Stimulated activated naive CD8-positive, alpha-beta T cell treated with anti-CD3 and anti-CD28 coated beads, Interleukin-15, Interleukin-2, amounts not matched to agents 100 ng/mL and 50 ng/mL, for 24 hours (primary cell): Measurements from ENCODE around the gene GNAQ.
"Not testable (repeated sequence)": the region's sequence is repeated elsewhere in the genome, so short reads cannot be mapped to it uniquely, and the experiment has no call there.

Experiments used
- H3K27ac Mint-ChIP-seq: one replicate; pipeline ENCODE4 v1.8.0; 2021; ENCODE audit warnings: mild to moderate bottlenecking, mixed read lengths
- H3K27me3 Mint-ChIP-seq: one replicate; pipeline ENCODE4 v1.8.0; 2021; ENCODE audit warnings: mixed read lengths
- H3K36me3 Mint-ChIP-seq: one replicate; pipeline ENCODE4 v1.8.0; 2021; ENCODE audit warnings: low read depth, mixed read lengths
- H3K4me1 Mint-ChIP-seq: one replicate; pipeline ENCODE4 v1.8.0; 2021; ENCODE audit warnings: low read depth, mixed read lengths
- H3K4me3 Mint-ChIP-seq: one replicate; pipeline ENCODE4 v1.8.0; 2021; ENCODE audit warnings: mild to moderate bottlenecking, mixed read lengths
- H3K9me3 Mint-ChIP-seq: one replicate; pipeline ENCODE4 v1.8.0; 2021; ENCODE audit warnings: mixed read lengths

The GNAQ gene

DNA sequence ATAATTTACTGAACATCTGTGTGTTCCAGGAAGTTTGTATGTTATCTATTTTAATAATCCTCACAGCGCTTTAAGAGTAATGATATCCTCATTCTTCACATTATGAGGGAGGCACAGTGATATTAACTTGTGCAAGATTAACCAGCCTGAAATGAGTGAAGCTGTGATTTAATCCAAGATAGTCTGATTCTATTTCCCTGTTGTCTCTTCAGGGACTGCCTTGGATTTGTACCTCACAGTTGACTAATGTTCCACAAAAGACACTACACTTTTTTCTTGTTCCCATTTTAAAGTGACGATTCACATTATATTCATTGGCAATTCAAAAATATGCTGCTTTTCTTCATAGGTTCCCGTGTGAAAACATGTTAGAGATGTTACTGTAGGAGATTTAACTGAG, 258.2 kb downstream of the GNAQ start:
- Mint-ChIP-seq H3K27ac (no peak overlapping the region), H3K4me1 (no peaks in the 10 kb centered on the region), H3K36me3 (peaks cover 20% of the 10 kb centered on the region), H3K27me3 (no peaks in the 10 kb centered on the region), H3K4me3 (no peak overlapping the region), H3K9me3 (peaks cover 4% of the 10 kb centered on the region)

- H3K27me3 Mint-ChIP-seq: no peaks in the 10 kb centered on the region
- H3K4me3 Mint-ChIP-seq: no peak overlapping the region
- H3K36me3 Mint-ChIP-seq: peaks cover 16% of the 10 kb centered on the region
- H3K9me3 Mint-ChIP-seq: no peaks in the 10 kb centered on the region
- no peak overlapping the region for H3K27ac Mint-ChIP-seq
- H3K4me1 Mint-ChIP-seq: no peaks in the 10 kb centered on the region
Observed at GRCh38 chr9:77772646-77773045, 259.0 kb downstream of the GNAQ start.

DNA sequence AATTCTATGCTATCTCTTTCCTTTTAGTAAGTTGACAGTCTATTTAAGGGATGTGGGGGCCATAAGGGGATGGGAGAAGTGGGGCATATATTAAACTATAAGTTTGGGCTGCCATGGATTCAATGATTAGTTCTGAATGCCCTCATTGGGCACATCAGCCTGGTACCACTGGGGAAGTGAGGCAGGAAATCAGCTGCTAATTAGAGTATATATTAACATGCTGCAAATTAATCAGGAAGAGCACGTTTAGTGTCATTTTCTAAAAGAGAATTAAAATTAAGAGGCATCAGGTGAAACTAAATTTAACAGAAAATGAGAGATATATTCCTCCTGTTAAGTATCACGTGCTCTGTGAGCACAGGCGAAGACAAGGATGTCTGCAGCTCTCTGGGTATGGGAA, 260.4 kb downstream of the GNAQ start:
- H3K27me3 Mint-ChIP-seq: no peaks in the 10 kb centered on the region
- no peaks in the 10 kb centered on the region for H3K9me3 Mint-ChIP-seq
- peaks cover 10% of the 10 kb centered on the region for H3K36me3 Mint-ChIP-seq
- H3K27ac Mint-ChIP-seq: no peak overlapping the region
- H3K4me1 Mint-ChIP-seq: no peaks in the 10 kb centered on the region
- no peak overlapping the region for H3K4me3 Mint-ChIP-seq

- H3K27ac Mint-ChIP-seq: no peak overlapping the region
- peaks cover under 1% of the 10 kb centered on the region for H3K4me1 Mint-ChIP-seq
- no peaks in the 10 kb centered on the region for H3K27me3 Mint-ChIP-seq
- H3K36me3 Mint-ChIP-seq: peaks cover 15% of the 10 kb centered on the region
- no peak overlapping the region for H3K4me3 Mint-ChIP-seq
- H3K9me3 Mint-ChIP-seq: peaks cover 3% of the 10 kb centered on the region
Observed at GRCh38 chr9:77770340-77770739, 261.3 kb downstream of the GNAQ start.

- Mint-ChIP-seq H3K27me3 (no peaks in the 10 kb centered on the region), H3K27ac (no peak overlapping the region), H3K4me1 (peaks cover 6% of the 10 kb centered on the region), H3K9me3 (peaks cover 3% of the 10 kb centered on the region), H3K36me3 (peaks cover 21% of the 10 kb centered on the region), H3K4me3 (no peak overlapping the region)
Observed at GRCh38 chr9:77769246-77769645, 262.4 kb downstream of the GNAQ start.

DNA sequence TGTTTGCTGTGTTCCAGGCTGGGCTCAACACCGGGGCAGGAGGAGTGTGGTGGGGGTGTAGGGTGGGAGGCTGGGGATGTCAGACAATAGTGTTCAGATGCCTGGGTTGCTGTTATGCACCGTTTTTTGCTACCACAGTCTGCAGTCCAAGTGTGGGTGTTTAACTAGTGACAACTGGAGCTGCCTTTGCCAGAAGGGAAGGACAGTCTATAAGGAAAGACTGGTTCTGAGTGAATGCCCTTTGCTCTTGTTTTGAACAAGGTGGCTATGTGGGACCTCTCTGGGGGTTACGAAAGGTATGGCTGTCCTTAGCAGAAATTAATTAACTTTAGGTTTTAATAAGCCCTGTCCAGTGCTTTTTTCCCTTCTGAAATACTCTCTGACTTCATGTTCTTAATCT, 265.0 kb downstream of the GNAQ start:
- Mint-ChIP-seq H3K27ac (no peak overlapping the region), H3K4me1 (peaks cover 6% of the 10 kb centered on the region), H3K9me3 (peaks cover 3% of the 10 kb centered on the region), H3K27me3 (no peaks in the 10 kb centered on the region), H3K36me3 (peaks cover 25% of the 10 kb centered on the region), H3K4me3 (no peak overlapping the region)

DNA sequence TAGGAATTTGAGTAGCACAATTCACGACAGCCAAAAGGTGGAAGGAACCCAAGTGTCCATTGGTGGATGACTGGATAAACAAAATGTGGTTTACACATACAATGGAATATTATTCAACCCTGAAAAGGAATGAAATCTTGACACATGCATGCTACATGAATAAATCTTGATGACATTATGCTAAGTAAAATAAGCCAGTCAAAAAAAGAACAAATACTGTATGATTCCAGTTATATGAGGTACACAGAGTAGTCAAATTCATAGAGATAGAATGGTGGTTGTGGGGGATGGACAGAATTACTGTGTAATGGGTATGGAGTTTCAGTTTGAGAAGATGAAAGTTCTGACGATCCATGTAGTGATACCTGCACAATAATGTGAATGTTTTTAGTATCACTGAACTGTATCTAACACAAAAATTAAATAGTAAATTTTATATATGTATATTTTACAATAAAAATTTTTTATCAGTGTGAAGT, 265.8 kb downstream of the GNAQ start:
- Mint-ChIP-seq H3K4me1 (peaks cover 6% of the 10 kb centered on the region), H3K27me3 (no peaks in the 10 kb centered on the region), H3K27ac (no peak overlapping the region), H3K36me3 (peaks cover 25% of the 10 kb centered on the region), H3K4me3 (no peak overlapping the region), H3K9me3 (peaks cover 3% of the 10 kb centered on the region)

- Mint-ChIP-seq H3K4me1 (peaks cover 6% of the 10 kb centered on the region), H3K9me3 (peaks cover 3% of the 10 kb centered on the region), H3K27me3 (no peaks in the 10 kb centered on the region), H3K4me3 (no peak overlapping the region), H3K27ac (no peak overlapping the region), H3K36me3 (peaks cover 21% of the 10 kb centered on the region)
Observed at GRCh38 chr9:77764894-77765780, 266.5 kb downstream of the GNAQ start.

GRCh38 chr9:77763566-77763965, 268.0 kb downstream of the GNAQ start:
- Mint-ChIP-seq H3K27ac (no peak overlapping the region), H3K4me1 (peaks cover 6% of the 10 kb centered on the region), H3K9me3 (peaks cover 3% of the 10 kb centered on the region), H3K36me3 (peaks cover 23% of the 10 kb centered on the region), H3K27me3 (no peaks in the 10 kb centered on the region), H3K4me3 (no peak overlapping the region)

- peaks cover 12% of the 10 kb centered on the region for H3K9me3 Mint-ChIP-seq
- H3K27me3 Mint-ChIP-seq, H3K4me3 Mint-ChIP-seq, H3K27ac Mint-ChIP-seq, H3K4me1 Mint-ChIP-seq: not testable (repeated sequence)
- H3K36me3 Mint-ChIP-seq: peaks cover 28% of the 10 kb centered on the region
Observed at GRCh38 chr9:77760919-77761318, 270.7 kb downstream of the GNAQ start.

GRCh38 chr9:77759391-77759790, 272.2 kb downstream of the GNAQ start:
- no peak overlapping the region for H3K4me3 Mint-ChIP-seq
- peaks cover 24% of the 10 kb centered on the region for H3K36me3 Mint-ChIP-seq
- peaks cover 9% of the 10 kb centered on the region for H3K9me3 Mint-ChIP-seq
- H3K4me1 Mint-ChIP-seq: no peaks in the 10 kb centered on the region
- H3K27me3 Mint-ChIP-seq: no peaks in the 10 kb centered on the region
- H3K27ac Mint-ChIP-seq: no peak overlapping the region

GRCh38 chr9:77756449-77756848, 275.2 kb downstream of the GNAQ start:
- peaks cover 22% of the 10 kb centered on the region for H3K36me3 Mint-ChIP-seq
- peaks cover 7% of the 10 kb centered on the region for H3K4me1 Mint-ChIP-seq
- no peak overlapping the region for H3K27ac Mint-ChIP-seq
- no peaks in the 10 kb centered on the region for H3K27me3 Mint-ChIP-seq
- H3K9me3 Mint-ChIP-seq: peaks cover 9% of the 10 kb centered on the region
- H3K4me3 Mint-ChIP-seq: no peak overlapping the region

DNA sequence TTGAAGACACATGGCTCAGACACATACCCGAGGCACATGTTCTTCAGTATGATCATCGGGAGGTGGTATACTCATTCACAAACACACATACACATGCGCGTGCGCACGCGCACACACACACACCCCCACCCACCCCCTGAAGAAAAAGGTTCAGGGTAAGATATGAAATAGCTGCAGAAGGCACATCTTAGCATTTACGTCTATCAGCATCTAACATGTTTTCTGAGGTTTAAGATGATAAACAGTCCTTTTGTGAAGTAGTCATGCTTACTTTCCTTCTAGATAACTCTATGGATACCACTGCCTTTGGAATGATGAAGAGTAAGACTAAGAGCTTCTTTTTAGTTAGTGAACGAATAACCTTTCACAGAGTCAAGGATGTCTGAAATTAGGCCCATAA, 278.4 kb downstream of the GNAQ start:
- Mint-ChIP-seq H3K36me3 (peaks cover 19% of the 10 kb centered on the region), H3K27me3 (no peaks in the 10 kb centered on the region), H3K27ac (no peak overlapping the region), H3K4me3 (no peak overlapping the region), H3K4me1 (peaks cover 19% of the 10 kb centered on the region), H3K9me3 (peaks cover 9% of the 10 kb centered on the region)

DNA sequence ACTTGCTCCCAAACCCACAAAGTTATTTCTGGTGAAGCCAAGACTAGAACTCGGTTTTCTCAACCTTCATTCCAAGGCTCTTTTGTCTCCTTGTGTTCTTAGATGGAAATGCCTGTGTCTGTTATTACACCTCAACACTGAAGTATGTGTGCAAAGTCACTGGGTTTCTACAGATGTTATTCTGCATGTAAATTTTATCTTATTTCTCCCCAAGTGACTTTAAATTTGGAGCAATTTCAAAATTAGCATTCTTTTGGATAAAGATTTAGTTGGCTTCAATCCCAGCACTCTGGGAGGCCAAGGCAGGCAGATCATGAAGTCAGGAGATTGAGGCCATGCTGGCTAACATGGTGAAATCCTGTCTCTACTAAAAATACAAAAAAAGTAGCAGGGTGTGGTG, 279.1 kb downstream of the GNAQ start:
- H3K36me3 Mint-ChIP-seq: peaks cover 19% of the 10 kb centered on the region
- H3K9me3 Mint-ChIP-seq: peaks cover 6% of the 10 kb centered on the region
- no peak overlapping the region for H3K4me3 Mint-ChIP-seq
- no peak overlapping the region for H3K27ac Mint-ChIP-seq
- no peaks in the 10 kb centered on the region for H3K27me3 Mint-ChIP-seq
- H3K4me1 Mint-ChIP-seq: peaks cover 24% of the 10 kb centered on the region

DNA sequence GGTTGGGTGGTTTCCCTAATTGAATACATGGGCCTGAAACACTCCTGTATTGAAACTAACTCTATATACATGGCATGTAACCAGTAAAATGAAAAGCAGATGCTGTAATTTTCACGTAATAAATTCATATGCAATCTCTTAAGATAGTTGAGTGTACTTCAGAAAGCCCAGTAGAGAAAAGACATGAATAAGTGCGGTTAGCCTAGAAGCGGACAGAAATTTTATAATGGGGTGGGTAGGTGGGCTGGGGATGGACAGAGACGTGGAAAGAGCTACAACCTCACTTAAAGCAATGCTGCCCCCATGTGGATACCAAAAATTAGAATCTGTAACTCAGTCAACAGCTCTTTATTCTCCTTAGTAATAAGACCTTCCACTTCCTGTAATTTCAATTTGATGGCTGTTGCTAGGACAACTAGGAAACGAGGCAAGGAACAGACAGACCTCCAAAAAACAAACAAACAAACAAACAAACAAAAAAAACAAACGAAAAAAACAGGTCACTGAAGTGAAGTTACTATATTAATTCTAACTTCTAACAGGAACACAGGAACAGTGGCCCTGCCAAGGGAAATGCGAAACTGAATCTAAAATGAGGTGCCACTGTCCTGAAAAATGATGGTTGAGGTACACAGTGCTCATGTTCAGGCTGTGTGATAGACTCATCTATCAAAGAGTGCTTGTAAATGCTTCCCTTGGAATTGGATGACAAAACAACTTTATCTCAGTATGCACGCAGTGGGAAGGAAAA, 280.1 kb downstream of the GNAQ start:
- Mint-ChIP-seq H3K9me3 (no peaks in the 10 kb centered on the region), H3K36me3 (peaks cover 9% of the 10 kb centered on the region), H3K4me3 (no peak overlapping the region), H3K4me1 (peaks cover 33% of the 10 kb centered on the region), H3K27me3 (no peaks in the 10 kb centered on the region), H3K27ac (peak overlapping the region; percentile 63)
